Heart right ventricle (tissue), 16 donors: Measurements from ENCODE around the gene SVIL. TPM values are rescaled to one million over a fixed set of nuclear protein-coding genes. Genes with fewer than 3 reads are reported as not detected.

ENCODE experiments used
- ATAC-seq, 8 donors: fragments of 200-7000 bp; cut with Tn5 transposase; one replicate each; pipeline ENCODE4 v1.9.1; 2020; ENCODE audit warnings: mild to moderate bottlenecking in 8 of 8, moderate library complexity in 8 of 8, moderate number of reproducible peaks in 1 of 8
- DNase-seq, 2 donors: peaks; one replicate each; pipeline ENCODE4 v3.0.0-alpha.2; 2020
- H3K27ac ChIP-seq, 10 donors: fragments of 200-600 bp; sonication (generic) in 2 of 10; one replicate each; pipeline versions ENCODE4 v1.5.0 to v1.8.0; 2020 to 2022; ENCODE audit warnings: mild to moderate bottlenecking in 3 of 10
- H3K27me3 ChIP-seq, 7 donors: fragments of 200-600 bp; one replicate each; pipeline ENCODE4 v1.8.0; 2021 to 2022; ENCODE audit warnings: mild to moderate bottlenecking in 2 of 7
- H3K36me3 ChIP-seq, 9 donors: fragments of 200-600 bp; sonication (generic) in 1 of 9; one replicate each; pipeline versions ENCODE4 v1.5.0 to v1.8.0; 2020 to 2022; ENCODE audit warnings: mild to moderate bottlenecking in 2 of 9
- H3K4me1 ChIP-seq, 9 donors: fragments of 200-600 bp; sonication (generic) in 1 of 9; one replicate each; pipeline versions ENCODE4 v1.5.0 to v1.8.0; 2020 to 2022; ENCODE audit warnings: mild to moderate bottlenecking in 4 of 9
- H3K4me3 ChIP-seq, 10 donors: fragments of 200-600 bp; sonication (generic) in 2 of 10; one replicate each; pipeline versions ENCODE4 v1.5.0 to v1.8.0; 2020 to 2022; ENCODE audit warnings: mild to moderate bottlenecking in 7 of 10, moderate library complexity in 2 of 10
- H3K9me3 ChIP-seq, 11 donors: fragments of 200-600 bp in 10 of 11; sonication (generic) in 2 of 11; one replicate each; pipeline versions ENCODE4 v1.5.0 to v1.8.0; 2013 to 2022; ENCODE audit warnings: mild to moderate bottlenecking in 2 of 11, control low read depth in 1 of 11, moderate library complexity in 1 of 11
- CTCF ChIP-seq, 9 donors: fragments of 200-600 bp; sonication (generic) in 2 of 9; IDR thresholded peaks; one replicate each; pipeline versions ENCODE4 v1.5.0 to v1.8.0; 2021 to 2022; ENCODE audit warnings: antibody characterized with exemption in 9 of 9, mild to moderate bottlenecking in 5 of 9, moderate library complexity in 1 of 9
- WGBS, 2 donors: extraction: QIAGEN DNeasy Blood & Tissue Kit; methylation state at CpG; one replicate each; pipeline ENCODE4 v1.1.7; 2013; ENCODE audit warnings: inconsistent platforms in 1 of 2; 5-methylcytosine and 5-hydroxymethylcytosine counted together
- intact Hi-C, 10 donors: fragments of 100-400 bp; cut with DNase I; formaldehyde crosslinking; loops; one replicate each; pipeline versions ENCODE4 v1.11.1 to v1.14.2; 2022
- polyA plus RNA-seq, 2 donors: library from polyadenylated mRNA; stranded (reverse); fragments of 200-250 nt; gene quantifications; one replicate each; pipeline ENCODE4 v1.2.3, GENCODE V29; 2013
- total RNA-seq, 10 donors: library from RNA; stranded (reverse); fragmentation: NEBNext Ultra II Directional in 3 of 10; extraction: Animal tissue kit (Norgen Biotek cat#: 25700) in 3 of 10; gene quantifications; one replicate each; pipeline versions ENCODE4 v1.2.1 to v1.2.4, GENCODE V29; 2021 to 2023
- donor health status: Arrhythmogenic right ventricular cardiomyopathy.
- donor health status: ischemic (EF 13 %, LVEDD 7.1; RV severe dilation, severe dysfunction).
- donor health status: healthy with polysubstance abuse.
- donor health status: DM: no; HTN: yes; CAD: no.
- donor health status: DM: no; HTN: no; CAD: no.
- donor health status: ischemic (EF 25% LVEDD 6.9; RV normal size, moderate dysfunction).
- donor health status: ischemic (EF 25% LVEDD 5.7; RV mildly dilated, moderate dysfunction).
- donor health status: healthy.
- donor health status: DM: yes; HTN: yes; CAD: no.
- donor health status: Ischemic cardiomyopathy.
- donor health status: ischemic (EF 35%, LVEDD 5.7; RV mildly dilated, moderate dysfunction).
- donor health status: nonischemic (EF 11% LVEDD 7.7; RV severe dilation, severe dysfunction).
- donor health status: DM: yes; HTN: yes; CAD: no.
- donor health status: PGD.
- donor health status: ischemic (EF 29% LVEDD 5.4; RV normal size, mild dysfunction).
- donor health status: nonischemic (EF 23%, LVEDD 6.1; RV moderate dilation, normal function).

Gene SVIL
- total and polyA plus RNA-seq, 12 donors, result 38.6 to 655 (median 450) TPM

- TF ChIP-seq CTCF (IDR thresholded peaks at IDR 0.05), result no peak
- Histone ChIP-seq H3K27me3 (no peaks in the 10 kb centered on the region), H3K9me3 (no peaks in the 10 kb centered on the region), H3K4me1 (peaks cover 0 to 25% (median 0%) of the 10 kb centered on the region in 9 donors), H3K36me3 (peaks cover 0 to 98% (median 34%) of the 10 kb centered on the region in 9 donors), H3K4me3 (no peak overlapping the region), H3K27ac (no peak overlapping the region)
- WGBS, 2 donors, result 80 to 83% methylated on average over 6 of the region's 6 CpGs
- no peak for DNase-seq
- no peak for ATAC-seq
- intact Hi-C loops, result loop anchor here in 1 of 10 donors (10.0 kb wide), 2 partner anchors 56 to 206 kb away; no protein-coding TSS in a partner anchor
Observed at GRCh38 chr10:29529146-29529545, 105.6 kb downstream of the SVIL start.

GRCh38 chr10:29525762-29526161 lies 109.0 kb downstream of the SVIL start:
- 48 to 64% methylated on average over 7 of the region's 7 CpGs for WGBS, 2 donors
- intact Hi-C loops, result loop anchor here in 1 of 10 donors (10.0 kb wide), 2 partner anchors 59 to 209 kb away; no protein-coding TSS in a partner anchor
- DNase-seq, result no peak
- peak in 2 of 8 donors; percentile 27 to 37 for ATAC-seq
- no peak overlapping the region for H3K4me3 ChIP-seq
- no peaks in the 10 kb centered on the region for H3K27me3 ChIP-seq
- H3K36me3 ChIP-seq, result peaks cover 0 to 99% (median 58%) of the 10 kb centered on the region in 9 donors
- H3K4me1 ChIP-seq, result peaks cover 0 to 20% (median 0%) of the 10 kb centered on the region in 9 donors
- H3K27ac ChIP-seq, result peak overlapping the region in 7 of 10 donors; percentile 16 to 74 (median 43)
- H3K9me3 ChIP-seq, result no peaks in the 10 kb centered on the region
- no peak for TF ChIP-seq CTCF (IDR thresholded peaks at IDR 0.05)

GRCh38 chr10:29524720-29525119 lies 110.1 kb downstream of the SVIL start:
- no peak for DNase-seq
- Histone ChIP-seq H3K9me3 (no peaks in the 10 kb centered on the region), H3K27me3 (no peaks in the 10 kb centered on the region), H3K36me3 (peaks cover 0 to 99% (median 64%) of the 10 kb centered on the region in 9 donors), H3K4me1 (peaks cover 0 to 20% (median 0%) of the 10 kb centered on the region in 9 donors), H3K4me3 (no peak overlapping the region), H3K27ac (peak overlapping the region in 3 of 10 donors; percentile 17 to 74 (median 70))
- no peak for TF ChIP-seq CTCF (IDR thresholded peaks at IDR 0.05)
- intact Hi-C loops, result loop anchor here in 1 of 10 donors (10.0 kb wide), 2 partner anchors 60 to 210 kb away; no protein-coding TSS in a partner anchor
- WGBS, 2 donors, result 72 to 75% methylated on average over 9 of the region's 9 CpGs
- ATAC-seq, result no peak

GRCh38 chr10:29524294-29524693 lies 110.5 kb downstream of the SVIL start:
- peaks cover 0 to 20% (median 0%) of the 10 kb centered on the region in 9 donors for H3K4me1 ChIP-seq
- H3K27ac ChIP-seq, result peak overlapping the region in 2 of 10 donors; percentile 70 to 74
- H3K9me3 ChIP-seq, result no peaks in the 10 kb centered on the region
- no peaks in the 10 kb centered on the region for H3K27me3 ChIP-seq
- ATAC-seq (peak in 1 of 8 donors; percentile 5), DNase-seq (no peak)
- peaks cover 0 to 99% (median 63%) of the 10 kb centered on the region in 9 donors for H3K36me3 ChIP-seq
- H3K4me3 ChIP-seq, result no peak overlapping the region
- 82 to 96% methylated on average over 7 of the region's 7 CpGs for WGBS, 2 donors
- intact Hi-C loops, result loop anchor here in 1 of 10 donors (10.0 kb wide), 2 partner anchors 61 to 211 kb away; no protein-coding TSS in a partner anchor
- TF ChIP-seq CTCF (IDR thresholded peaks at IDR 0.05), result no peak
